Spinal cord (tissue), 10 donors: ENCODE data around the gene DTD1. TPM values are rescaled to one million over a fixed set of nuclear protein-coding genes. Genes with fewer than 3 reads are reported as not detected.
A peak's percentile ranks its signal among the peaks of the same experiment; 100 is the strongest.

Experiments used
- DNase-seq, 6 donors: peaks; one replicate each; pipeline versions ENCODE4 v3.0.0 to v3.0.0-alpha.2; 2013 to 2015; ENCODE audit warnings: low spot score in 6 of 6, low read depth in 4 of 6
- H3K27ac ChIP-seq: one replicate; pipeline ENCODE4 v1.5.1; 2013; ENCODE audit warnings: low read depth, low read length, control low read depth
- H3K27me3 ChIP-seq: one replicate; pipeline ENCODE4 v1.6.1; 2013; ENCODE audit warnings: low read length; ENCODE audit not compliant: control insufficient read depth, insufficient read depth
- H3K36me3 ChIP-seq: one replicate; pipeline ENCODE4 v1.6.1; 2013; ENCODE audit warnings: low read length; ENCODE audit not compliant: control insufficient read depth, insufficient read depth
- H3K4me1 ChIP-seq: one replicate; pipeline ENCODE4 v1.6.1; 2013; ENCODE audit warnings: low read length; ENCODE audit not compliant: control insufficient read depth, insufficient read depth
- H3K4me3 ChIP-seq: one replicate; pipeline ENCODE4 v1.5.1; 2013; ENCODE audit warnings: low read depth, low read length, control low read depth
- H3K9me3 ChIP-seq: one replicate; pipeline ENCODE4 v1.6.1; 2013; ENCODE audit warnings: low read length; ENCODE audit not compliant: control insufficient read depth, insufficient read depth
- WGBS: methylation state at CpG from one replicate; pipeline ENCODE4 v1.1.5; 2013; ENCODE audit warnings: missing lambda C conversion rate; ENCODE audit not compliant: insufficient coverage; 5-methylcytosine and 5-hydroxymethylcytosine counted together
- polyA plus RNA-seq, 2 donors: library from polyadenylated mRNA; unstranded; fragments of 120-200 nt; gene quantifications; one replicate each; pipeline ENCODE4 v1.2.1, GENCODE V29; 2013; ENCODE audit not compliant: insufficient read length in 2 of 2
- total RNA-seq, 2 donors: library from RNA; depleted of rRNA in 1 of 2; stranded (reverse); fragments of 120-200 nt in 1 of 2; fragments of >200 nt in 1 of 2; gene quantifications; one replicate each; pipeline versions ENCODE4 v1.2.3 to v1.2.4, GENCODE V29; 2013 to 2014
- donor health status: healthy.

Gene DTD1
- total and polyA plus RNA-seq, 4 donors = 54.1 to 88.9 (median 72.2) TPM

DNA sequence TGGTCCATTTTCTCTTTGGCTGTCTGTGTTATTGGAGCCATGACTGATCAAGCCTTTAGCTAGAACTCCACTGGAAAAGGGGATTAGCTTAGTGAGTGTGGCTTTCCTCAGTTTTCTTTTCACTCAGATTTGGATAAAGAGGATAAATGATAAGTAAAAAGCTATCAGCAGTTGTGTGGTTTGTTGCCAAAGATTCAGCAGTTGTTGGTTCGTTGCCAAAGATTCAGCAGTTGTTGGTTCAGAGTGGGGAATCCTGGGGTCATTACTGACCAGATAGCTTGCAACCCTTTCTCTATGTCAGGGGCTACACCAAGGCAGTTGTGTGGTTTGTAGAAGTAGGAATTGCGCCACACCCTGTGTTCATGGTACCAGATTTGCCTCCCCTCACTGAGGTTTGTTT lies 118.1 kb downstream of the DTD1 start:
- Histone ChIP-seq H3K4me3 (no peak overlapping the region), H3K9me3 (no peaks in the 10 kb centered on the region), H3K4me1 (no peaks in the 10 kb centered on the region), H3K36me3 (no peaks in the 10 kb centered on the region), H3K27me3 (no peaks in the 10 kb centered on the region), H3K27ac (no peak overlapping the region)
- peak in 1 of 6 donors; percentile 29 for DNase-seq
- WGBS = no CpG with 5 or more reads among the region's 2 CpGs

DNA sequence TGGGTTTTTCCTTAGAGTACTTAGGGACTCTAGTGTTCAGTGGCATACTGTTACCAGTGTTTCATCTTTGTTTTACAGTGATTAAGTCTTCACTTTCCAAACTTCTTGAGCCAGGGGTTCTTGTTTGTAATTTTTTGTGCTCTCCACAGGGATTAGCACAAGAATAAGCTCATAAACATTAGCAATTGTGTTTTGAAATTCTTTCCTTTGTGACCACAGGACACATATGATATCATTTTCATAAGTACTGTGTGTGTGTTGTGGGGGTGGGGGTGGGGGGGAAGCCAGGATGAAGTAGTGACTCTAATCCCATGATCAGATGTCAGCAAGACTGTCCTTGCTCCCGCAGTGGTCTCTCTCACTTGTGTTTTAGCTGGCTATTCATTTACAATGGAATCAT lies 124.3 kb downstream of the DTD1 start:
- no peak overlapping the region for H3K4me3 ChIP-seq
- no peaks in the 10 kb centered on the region for H3K27me3 ChIP-seq
- 71% methylated on average over 1 of the region's 1 CpG for WGBS
- peaks cover 3% of the 10 kb centered on the region for H3K4me1 ChIP-seq
- no peaks in the 10 kb centered on the region for H3K9me3 ChIP-seq
- H3K27ac ChIP-seq = no peak overlapping the region
- H3K36me3 ChIP-seq = no peaks in the 10 kb centered on the region
- no peak for DNase-seq

GRCh38 chr20:18712882-18713281 lies 125.0 kb downstream of the DTD1 start:
- Histone ChIP-seq H3K4me3 (no peak overlapping the region), H3K4me1 (peaks cover 3% of the 10 kb centered on the region), H3K27me3 (no peaks in the 10 kb centered on the region), H3K27ac (no peak overlapping the region), H3K36me3 (no peaks in the 10 kb centered on the region), H3K9me3 (no peaks in the 10 kb centered on the region)
- 22% methylated on average over 3 of the region's 3 CpGs for WGBS
- DNase-seq = no peak

- no peaks in the 10 kb centered on the region for H3K36me3 ChIP-seq
- H3K27ac ChIP-seq = no peak overlapping the region
- peaks cover 3% of the 10 kb centered on the region for H3K4me1 ChIP-seq
- WGBS = 100% methylated on average over 3 of the region's 3 CpGs
- H3K27me3 ChIP-seq = no peaks in the 10 kb centered on the region
- no peak for DNase-seq
- H3K4me3 ChIP-seq = no peak overlapping the region
- no peaks in the 10 kb centered on the region for H3K9me3 ChIP-seq
These were observed 127.7 kb downstream of the DTD1 start for GRCh38 chr20:18715564-18715963.

DNA sequence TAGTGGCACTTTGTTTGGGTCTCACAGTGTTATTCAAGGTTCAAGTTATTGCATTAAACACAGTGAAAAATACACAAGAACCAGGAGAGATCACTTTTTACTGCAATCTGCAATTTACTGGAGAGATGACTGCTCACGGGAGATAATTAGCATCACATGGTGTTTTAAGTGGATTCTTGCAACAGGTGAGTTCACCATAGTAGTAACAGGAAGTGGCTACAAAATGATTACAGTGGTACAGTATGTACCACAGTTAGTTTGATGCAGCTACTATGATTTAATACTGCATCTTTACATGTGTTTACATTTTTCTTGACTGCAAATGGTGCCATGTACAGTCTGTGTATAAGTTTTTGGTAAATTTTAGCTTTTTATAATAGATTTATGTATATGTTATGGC lies 129.2 kb downstream of the DTD1 start:
- no peak for DNase-seq
- H3K27me3 ChIP-seq = no peaks in the 10 kb centered on the region
- no peak overlapping the region for H3K27ac ChIP-seq
- no peaks in the 10 kb centered on the region for H3K36me3 ChIP-seq
- no peak overlapping the region for H3K4me3 ChIP-seq
- WGBS = no CpG with 5 or more reads among the region's 1 CpG
- no peaks in the 10 kb centered on the region for H3K9me3 ChIP-seq
- H3K4me1 ChIP-seq = peaks cover 8% of the 10 kb centered on the region

- no peak overlapping the region for H3K4me3 ChIP-seq
- H3K36me3 ChIP-seq = no peaks in the 10 kb centered on the region
- WGBS = 68% methylated on average over 3 of the region's 3 CpGs
- H3K4me1 ChIP-seq = peaks cover 6% of the 10 kb centered on the region
- H3K9me3 ChIP-seq = no peaks in the 10 kb centered on the region
- DNase-seq = no peak
- no peaks in the 10 kb centered on the region for H3K27me3 ChIP-seq
- no peak overlapping the region for H3K27ac ChIP-seq
These were observed 130.3 kb downstream of the DTD1 start for GRCh38 chr20:18718129-18718528.

DNA sequence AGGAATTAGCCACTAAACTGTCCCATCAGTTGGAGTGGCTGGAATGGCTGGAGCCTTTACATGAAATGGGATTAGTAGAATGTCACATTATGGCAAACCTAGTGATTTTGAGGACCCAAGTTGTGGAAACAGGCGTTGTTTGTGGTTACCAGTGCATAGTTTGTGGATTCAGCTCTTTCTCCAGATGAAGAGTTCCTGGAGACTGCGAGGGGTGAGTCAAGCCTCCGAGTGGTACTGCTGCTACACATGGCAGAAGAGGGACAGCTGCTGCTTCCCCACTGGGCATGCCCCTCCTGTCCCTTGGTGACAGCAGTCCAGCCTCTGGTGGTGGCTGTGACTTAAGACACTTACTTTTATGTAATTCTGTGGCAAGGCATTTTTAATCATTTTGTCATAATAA lies 131.6 kb downstream of the DTD1 start:
- WGBS = 92% methylated on average over 3 of the region's 3 CpGs
- H3K27ac ChIP-seq = no peak overlapping the region
- H3K9me3 ChIP-seq = no peaks in the 10 kb centered on the region

DNA sequence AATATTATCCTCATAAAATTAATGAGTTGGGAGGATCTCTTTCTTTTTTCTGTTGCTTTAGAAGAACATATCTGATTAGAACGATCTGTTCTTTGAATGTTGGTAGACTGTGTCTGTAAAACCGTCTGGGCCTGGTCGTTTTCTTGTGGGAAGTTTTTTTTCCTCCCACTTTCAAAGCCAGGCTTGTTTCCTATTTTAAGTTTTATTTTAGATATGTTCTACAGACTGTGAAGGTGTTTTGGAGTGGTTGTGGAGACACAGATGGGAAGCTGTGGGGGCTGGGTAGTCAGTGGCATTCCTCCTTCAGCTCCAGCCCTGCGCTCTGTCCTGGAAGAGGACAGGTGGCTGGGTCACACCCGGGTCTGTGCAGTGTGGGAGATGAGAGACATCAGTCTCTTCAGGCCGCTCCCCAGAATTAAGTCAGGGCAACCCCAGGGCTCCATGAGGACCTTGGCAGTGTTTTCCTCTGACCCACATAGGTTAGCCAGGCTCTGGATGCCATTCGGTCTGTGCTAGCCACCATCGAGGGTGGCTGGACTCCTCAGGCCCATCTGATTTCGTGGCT lies 133.8 kb downstream of the DTD1 start:
- H3K27me3 ChIP-seq = no peaks in the 10 kb centered on the region
- no peaks in the 10 kb centered on the region for H3K36me3 ChIP-seq
- H3K27ac ChIP-seq = no peak overlapping the region
- no peaks in the 10 kb centered on the region for H3K9me3 ChIP-seq
- H3K4me1 ChIP-seq = peaks cover 6% of the 10 kb centered on the region
- DNase-seq = no peak
- H3K4me3 ChIP-seq = no peak overlapping the region
- 87% methylated on average over 6 of the region's 9 CpGs for WGBS

More for the DNA sequence above, 131.6 kb downstream of the DTD1 start:
- Histone ChIP-seq H3K4me1 (peaks cover 6% of the 10 kb centered on the region), H3K36me3 (no peaks in the 10 kb centered on the region), H3K4me3 (no peak overlapping the region), H3K27me3 (no peaks in the 10 kb centered on the region)
- DNase-seq = no peak

- Histone ChIP-seq H3K9me3 (no peaks in the 10 kb centered on the region), H3K27me3 (no peaks in the 10 kb centered on the region), H3K4me3 (no peak overlapping the region), H3K36me3 (no peaks in the 10 kb centered on the region), H3K27ac (no peak overlapping the region), H3K4me1 (peaks cover 6% of the 10 kb centered on the region)
- DNase-seq = peak in 1 of 6 donors; percentile 84
- 44% methylated on average over 1 of the region's 1 CpG for WGBS
These were observed 134.5 kb downstream of the DTD1 start for GRCh38 chr20:18722371-18722770.

- Histone ChIP-seq H3K27me3 (no peaks in the 10 kb centered on the region), H3K4me1 (peaks cover 6% of the 10 kb centered on the region), H3K9me3 (no peaks in the 10 kb centered on the region), H3K36me3 (no peaks in the 10 kb centered on the region), H3K27ac (no peak overlapping the region), H3K4me3 (no peak overlapping the region)
- DNase-seq = no peak
- WGBS = 100% methylated on average over 3 of the region's 3 CpGs
These were observed 136.2 kb downstream of the DTD1 start for GRCh38 chr20:18724077-18724476.
